ENCODE measurements around the gene CRB1.

Gene CRB1

DNA sequence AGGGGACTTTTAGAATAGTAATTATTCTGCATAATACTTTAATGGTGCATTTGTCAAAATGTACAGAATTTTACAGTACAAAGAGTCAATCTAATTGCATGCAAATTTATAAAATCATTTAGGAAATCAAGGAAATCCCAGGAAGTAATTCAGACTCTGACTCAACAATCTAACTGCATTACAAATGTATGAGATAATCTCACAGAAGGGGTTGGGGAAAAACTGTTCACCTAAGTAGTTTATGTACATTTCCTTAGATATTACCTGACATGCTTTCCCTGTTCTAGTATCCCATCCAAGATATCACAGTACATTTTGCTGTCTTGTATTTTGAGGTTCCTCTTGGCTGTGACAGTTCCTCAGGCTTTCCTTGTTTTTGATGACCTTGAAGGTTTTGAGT lies 4.7 kb downstream of the CRB1 start:
- DNase-seq (ENCODE audit: low spot score in 2 of 2) (no peak), ATAC-seq (ENCODE audit: low read depth) (no peak)
- no peaks in the 10 kb centered on the region for H3K27me3 Mint-ChIP-seq
- H3K9me3 Mint-ChIP-seq = no peaks in the 10 kb centered on the region
- no peak overlapping the region for H3K4me3 Mint-ChIP-seq
- H3K4me1 Mint-ChIP-seq = peaks cover 4% of the 10 kb centered on the region
- H3K27ac Mint-ChIP-seq = no peak overlapping the region
- no peaks in the 10 kb centered on the region for H3K36me3 Mint-ChIP-seq

GRCh38 chr1:197277166-197277565 lies 9.1 kb downstream of the CRB1 start:
- Mint-ChIP-seq H3K9me3 (no peaks in the 10 kb centered on the region), H3K36me3 (no peaks in the 10 kb centered on the region), H3K27ac (no peak overlapping the region), H3K4me3 (no peak overlapping the region), H3K27me3 (peaks cover 5% of the 10 kb centered on the region), H3K4me1 (peaks cover 4% of the 10 kb centered on the region)
- ATAC-seq (ENCODE audit: low read depth) (no peak), DNase-seq (ENCODE audit: low spot score in 2 of 2) (no peak)

- no peak overlapping the region for H3K27ac Mint-ChIP-seq
- peaks cover 4% of the 10 kb centered on the region for H3K4me1 Mint-ChIP-seq
- H3K27me3 Mint-ChIP-seq = peaks cover 8% of the 10 kb centered on the region
- H3K36me3 Mint-ChIP-seq = no peaks in the 10 kb centered on the region
- H3K4me3 Mint-ChIP-seq = no peak overlapping the region
- DNase-seq (ENCODE audit: low spot score in 2 of 2) = no peak
- ATAC-seq (ENCODE audit: low read depth) = no peak
- H3K9me3 Mint-ChIP-seq = no peaks in the 10 kb centered on the region
These were observed 16.3 kb downstream of the CRB1 start for GRCh38 chr1:197284325-197284724.

GRCh38 chr1:197284966-197285365 lies 16.9 kb downstream of the CRB1 start:
- no peaks in the 10 kb centered on the region for H3K36me3 Mint-ChIP-seq
- H3K4me1 Mint-ChIP-seq = peaks cover 4% of the 10 kb centered on the region
- H3K27ac Mint-ChIP-seq = no peak overlapping the region
- peaks cover 8% of the 10 kb centered on the region for H3K27me3 Mint-ChIP-seq
- ATAC-seq (ENCODE audit: low read depth) = peak; percentile 50
- no peak overlapping the region for H3K4me3 Mint-ChIP-seq
- no peaks in the 10 kb centered on the region for H3K9me3 Mint-ChIP-seq
- DNase-seq (ENCODE audit: low spot score in 2 of 2) = no peak

GRCh38 chr1:197285526-197286205 lies 17.6 kb downstream of the CRB1 start:
- Mint-ChIP-seq H3K27me3 (peaks cover 10% of the 10 kb centered on the region), H3K4me1 (peaks cover 4% of the 10 kb centered on the region), H3K9me3 (no peaks in the 10 kb centered on the region), H3K36me3 (no peaks in the 10 kb centered on the region), H3K27ac (no peak overlapping the region), H3K4me3 (no peak overlapping the region)
- DNase-seq (ENCODE audit: low spot score in 2 of 2) (no peak), ATAC-seq (ENCODE audit: low read depth) (no peak)

DNA sequence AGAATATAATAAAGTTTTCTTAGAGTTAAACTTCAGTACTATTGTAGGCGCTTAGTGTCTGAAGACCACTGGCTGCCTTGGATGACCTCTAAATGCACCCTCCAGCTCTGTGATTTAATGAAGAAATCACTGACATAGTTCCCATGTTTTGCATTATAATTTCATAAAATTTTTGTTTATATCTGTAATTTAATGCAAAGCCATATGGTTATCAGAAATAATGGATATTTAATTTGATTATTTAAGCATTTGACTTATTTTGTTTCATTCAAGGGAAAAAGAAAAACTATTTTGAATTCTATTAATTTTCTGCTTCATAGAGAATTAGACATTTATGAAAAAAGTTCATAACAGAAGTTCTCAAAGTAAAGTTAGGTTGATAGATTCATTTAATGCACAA lies 18.6 kb downstream of the CRB1 start:
- no peak for DNase-seq (ENCODE audit: low spot score in 2 of 2)
- Mint-ChIP-seq H3K9me3 (no peaks in the 10 kb centered on the region), H3K4me3 (no peak overlapping the region), H3K36me3 (no peaks in the 10 kb centered on the region), H3K27me3 (peaks cover 6% of the 10 kb centered on the region), H3K27ac (no peak overlapping the region), H3K4me1 (peaks cover 4% of the 10 kb centered on the region)
- ATAC-seq (ENCODE audit: low read depth) = no peak

DNA sequence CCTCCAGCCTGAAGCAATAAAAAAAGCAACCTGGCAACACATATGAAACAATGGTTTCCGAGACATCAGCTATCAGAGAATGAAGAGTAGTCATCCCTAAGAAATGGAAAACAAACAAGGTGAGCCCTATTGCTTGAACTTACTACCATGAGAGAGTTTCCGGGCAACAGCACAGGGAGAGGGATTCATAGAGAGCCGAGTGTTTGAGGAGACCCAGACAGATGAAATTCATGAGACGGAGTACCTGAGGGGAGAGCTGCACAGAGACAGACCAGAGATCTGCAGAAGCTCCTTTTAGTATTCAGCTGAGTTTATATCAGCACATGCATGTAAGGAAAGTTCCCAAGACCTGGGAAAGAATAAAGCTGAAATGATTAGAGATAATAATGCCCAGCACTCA lies 19.8 kb downstream of the CRB1 start:
- Mint-ChIP-seq H3K4me3 (no peak overlapping the region), H3K4me1 (peaks cover 4% of the 10 kb centered on the region), H3K36me3 (no peaks in the 10 kb centered on the region), H3K27ac (no peak overlapping the region), H3K9me3 (no peaks in the 10 kb centered on the region), H3K27me3 (peaks cover 8% of the 10 kb centered on the region)
- ATAC-seq (ENCODE audit: low read depth) (no peak), DNase-seq (ENCODE audit: low spot score in 2 of 2) (no peak)

DNA sequence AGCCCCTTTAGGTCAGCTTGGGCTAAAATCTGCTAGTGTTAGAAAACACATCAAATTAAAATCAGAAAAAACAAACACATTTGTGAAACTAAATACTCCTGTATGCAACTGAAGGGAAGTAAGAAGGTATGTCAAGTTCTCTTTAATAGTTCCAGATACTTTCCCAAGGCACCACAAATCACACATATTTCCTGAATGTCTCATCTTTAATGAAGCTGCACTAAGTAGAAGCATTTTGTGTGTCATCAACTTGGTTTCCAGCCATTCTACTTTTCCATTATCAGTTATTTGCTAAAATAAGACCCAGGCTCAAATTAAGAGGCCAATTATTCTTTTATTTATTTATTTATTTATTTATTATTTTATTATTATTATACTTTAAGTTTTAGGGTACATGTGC lies 34.7 kb downstream of the CRB1 start:
- Mint-ChIP-seq H3K9me3 (no peaks in the 10 kb centered on the region), H3K4me1 (no peaks in the 10 kb centered on the region), H3K27me3 (peaks cover 7% of the 10 kb centered on the region), H3K4me3 (no peak overlapping the region), H3K27ac (no peak overlapping the region), H3K36me3 (no peaks in the 10 kb centered on the region)
- ATAC-seq (ENCODE audit: low read depth) (no peak), DNase-seq (ENCODE audit: low spot score in 2 of 2) (no peak)

DNA sequence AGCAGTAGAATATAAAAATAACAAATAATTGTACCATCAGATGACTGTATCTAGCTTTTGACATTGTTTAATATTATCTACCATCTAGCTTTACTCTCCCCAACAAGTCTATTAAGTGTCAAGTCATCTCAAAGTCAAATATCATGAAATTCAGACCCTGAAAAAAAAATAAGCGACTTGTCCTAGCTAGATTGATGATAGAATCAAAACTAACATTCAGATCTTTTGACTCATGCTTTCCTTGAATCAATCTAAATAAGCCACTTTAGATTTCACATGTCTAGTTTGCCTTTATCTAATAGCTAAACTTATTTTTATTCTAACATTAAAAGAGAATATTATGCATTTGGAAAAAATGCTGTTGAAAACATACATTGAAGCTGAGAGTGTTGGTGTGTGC lies 35.4 kb downstream of the CRB1 start:
- no peak overlapping the region for H3K4me3 Mint-ChIP-seq
- no peaks in the 10 kb centered on the region for H3K9me3 Mint-ChIP-seq
- no peaks in the 10 kb centered on the region for H3K36me3 Mint-ChIP-seq
- H3K27me3 Mint-ChIP-seq = peaks cover 3% of the 10 kb centered on the region
- H3K4me1 Mint-ChIP-seq = no peaks in the 10 kb centered on the region
- DNase-seq (ENCODE audit: low spot score in 2 of 2) (no peak), ATAC-seq (ENCODE audit: low read depth) (no peak)
- no peak overlapping the region for H3K27ac Mint-ChIP-seq

DNA sequence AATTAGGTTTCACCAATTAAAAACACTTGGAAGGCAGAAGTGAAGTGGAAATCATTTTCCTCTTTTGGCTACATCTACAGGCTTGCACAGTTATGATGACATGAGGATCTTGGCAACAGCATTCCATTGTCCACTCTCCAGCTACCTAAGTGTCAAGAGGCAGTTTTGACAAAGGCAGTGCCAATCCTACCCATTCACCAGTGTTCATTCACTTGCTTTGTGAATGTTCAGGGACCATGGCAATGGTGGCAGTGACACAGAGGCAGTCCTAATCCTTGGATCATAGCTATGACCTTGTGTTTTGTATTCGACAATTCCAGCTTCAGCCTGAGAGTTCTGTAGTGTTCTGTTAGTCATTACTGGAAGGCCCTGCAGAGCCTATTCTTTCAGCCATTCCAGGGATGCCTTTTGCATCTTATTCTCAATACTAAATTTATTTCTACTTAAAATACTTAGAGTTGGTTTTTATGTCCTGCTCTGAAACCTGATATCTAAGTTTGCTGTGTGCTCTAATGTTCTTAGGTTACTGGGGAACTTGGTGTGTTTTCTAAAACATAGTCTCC lies 36.7 kb downstream of the CRB1 start:
- ATAC-seq (ENCODE audit: low read depth) (no peak), DNase-seq (ENCODE audit: low spot score in 2 of 2) (no peak)
- Mint-ChIP-seq H3K36me3 (no peaks in the 10 kb centered on the region), H3K27ac (no peak overlapping the region), H3K9me3 (no peaks in the 10 kb centered on the region), H3K4me3 (no peak overlapping the region), H3K4me1 (no peaks in the 10 kb centered on the region), H3K27me3 (peaks cover 3% of the 10 kb centered on the region)

GRCh38 chr1:197305925-197306324 lies 37.9 kb downstream of the CRB1 start:
- Mint-ChIP-seq H3K4me1 (no peaks in the 10 kb centered on the region), H3K9me3 (no peaks in the 10 kb centered on the region), H3K27me3 (peaks cover 3% of the 10 kb centered on the region), H3K4me3 (no peak overlapping the region), H3K27ac (no peak overlapping the region), H3K36me3 (no peaks in the 10 kb centered on the region)
- ATAC-seq (ENCODE audit: low read depth) (no peak), DNase-seq (ENCODE audit: low spot score in 2 of 2) (no peak)

DNA sequence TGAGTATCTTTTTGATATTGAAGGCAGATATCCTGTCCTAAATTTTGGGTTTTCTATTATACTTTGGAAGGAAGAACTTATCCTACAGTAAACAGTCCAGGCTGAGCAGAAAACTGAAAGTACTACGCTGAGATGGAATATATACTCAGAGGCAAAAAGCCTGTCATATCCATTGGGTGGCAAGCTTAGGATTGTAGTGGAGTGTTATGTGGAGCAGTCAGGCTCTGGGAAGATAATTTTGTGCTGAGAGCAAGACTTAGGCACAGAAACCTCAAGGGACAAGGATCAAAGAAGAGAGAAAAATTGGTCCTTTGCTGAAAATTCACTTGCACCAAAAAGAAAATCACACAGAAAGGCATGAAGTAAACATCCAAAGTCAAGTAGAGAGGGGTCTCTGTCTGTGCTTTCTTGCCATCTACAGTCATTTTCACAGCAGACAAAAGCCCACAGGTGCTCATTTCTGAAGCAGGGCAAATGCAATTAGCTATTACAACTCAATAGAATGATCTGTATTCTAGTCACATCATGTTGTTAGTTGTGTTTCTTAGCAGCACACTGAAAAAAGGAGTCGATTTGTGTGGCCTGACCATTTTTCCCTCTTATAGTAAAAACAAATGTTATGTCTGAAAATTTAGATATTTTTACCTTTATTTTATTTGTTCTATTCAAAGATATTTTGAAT lies 38.5 kb downstream of the CRB1 start:
- no peak for DNase-seq (ENCODE audit: low spot score in 2 of 2)
- Mint-ChIP-seq H3K9me3 (no peaks in the 10 kb centered on the region), H3K4me3 (no peak overlapping the region), H3K4me1 (no peaks in the 10 kb centered on the region), H3K27me3 (peaks cover 3% of the 10 kb centered on the region), H3K27ac (no peak overlapping the region), H3K36me3 (no peaks in the 10 kb centered on the region)
- ATAC-seq (ENCODE audit: low read depth) = no peak

DNA sequence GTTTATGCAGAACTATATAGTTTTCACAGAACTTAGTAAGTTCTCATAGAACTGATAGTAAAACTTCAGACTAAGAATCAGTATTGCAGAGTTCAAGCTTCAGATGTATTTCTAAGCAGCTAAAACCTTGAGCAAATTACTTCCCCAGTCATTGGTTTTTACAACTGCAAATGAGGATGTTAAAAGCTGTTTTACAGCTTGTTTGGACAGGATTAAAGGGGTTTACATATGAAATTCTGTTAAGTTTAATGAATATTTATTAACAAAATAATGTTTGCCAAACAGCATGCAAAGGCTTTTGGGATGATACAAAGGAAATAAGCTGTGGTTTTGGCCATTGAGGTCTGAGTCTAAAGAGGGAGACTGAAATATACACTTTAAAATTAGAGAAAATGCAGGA lies 39.1 kb downstream of the CRB1 start:
- H3K9me3 Mint-ChIP-seq = no peaks in the 10 kb centered on the region
- ATAC-seq (ENCODE audit: low read depth) (no peak), DNase-seq (ENCODE audit: low spot score in 2 of 2) (no peak)
- no peak overlapping the region for H3K4me3 Mint-ChIP-seq
- no peak overlapping the region for H3K27ac Mint-ChIP-seq
- peaks cover 3% of the 10 kb centered on the region for H3K27me3 Mint-ChIP-seq
- no peaks in the 10 kb centered on the region for H3K36me3 Mint-ChIP-seq
- no peaks in the 10 kb centered on the region for H3K4me1 Mint-ChIP-seq

DNA sequence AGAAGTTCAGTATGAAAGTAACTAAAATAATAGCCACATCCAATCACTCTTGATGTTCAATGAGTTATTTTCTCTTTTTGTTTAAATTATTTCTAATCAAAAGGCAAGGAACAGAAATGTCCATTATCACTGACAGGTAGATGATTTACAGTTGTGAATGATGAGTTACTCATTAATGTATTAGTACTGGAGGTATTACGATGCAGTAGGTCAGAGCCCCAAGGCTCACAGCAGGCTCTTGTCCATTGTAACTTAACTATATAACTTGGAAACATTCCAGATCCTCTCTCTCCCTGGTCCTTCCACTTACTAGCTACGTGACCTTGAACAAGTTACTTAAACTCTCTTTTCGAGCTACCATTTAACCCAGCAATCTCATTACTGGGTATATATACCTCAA lies 39.5 kb downstream of the CRB1 start:
- Mint-ChIP-seq H3K27ac (no peak overlapping the region), H3K27me3 (peaks cover 3% of the 10 kb centered on the region), H3K4me1 (no peaks in the 10 kb centered on the region), H3K36me3 (no peaks in the 10 kb centered on the region), H3K4me3 (no peak overlapping the region), H3K9me3 (no peaks in the 10 kb centered on the region)
- ATAC-seq (ENCODE audit: low read depth) (no peak), DNase-seq (ENCODE audit: low spot score in 2 of 2) (no peak)

- no peak overlapping the region for H3K4me3 Mint-ChIP-seq
- ATAC-seq (ENCODE audit: low read depth) (no peak), DNase-seq (ENCODE audit: low spot score in 2 of 2) (no peak)
- no peak overlapping the region for H3K27ac Mint-ChIP-seq
- no peaks in the 10 kb centered on the region for H3K36me3 Mint-ChIP-seq
- H3K4me1 Mint-ChIP-seq = no peaks in the 10 kb centered on the region
- no peaks in the 10 kb centered on the region for H3K9me3 Mint-ChIP-seq
- no peaks in the 10 kb centered on the region for H3K27me3 Mint-ChIP-seq
These were observed 43.0 kb downstream of the CRB1 start for GRCh38 chr1:197311081-197311480.

Measured in memory B cell (primary cell).